Central memory CD8-positive, alpha-beta T cell (primary cell): Measurements from ENCODE around the gene PDE10A.

Source experiments
- ATAC-seq: fragments of 150-1000 bp; cut with Tn5 transposase; replicated peaks from 2 replicates; pipeline ENCODE4 v1.10.0; 2022; ENCODE audit warnings: mild to moderate bottlenecking, moderate FRiP score, moderate number of reproducible peaks; ENCODE audit not compliant: poor library complexity, severe bottlenecking; ENCODE audit errors: extremely low read depth
- DNase-seq, 2 donors: peaks; one replicate each; pipeline ENCODE4 v3.0.0; 2021; ENCODE audit warnings: low spot score in 2 of 2
- H3K27ac Mint-ChIP-seq: one replicate; pipeline ENCODE4 v1.8.0; 2022; ENCODE audit warnings: low read depth, mild to moderate bottlenecking, moderate library complexity, mixed read lengths
- H3K27me3 Mint-ChIP-seq: one replicate; pipeline ENCODE4 v1.8.0; 2022; ENCODE audit warnings: mixed read lengths
- H3K36me3 Mint-ChIP-seq: one replicate; pipeline ENCODE4 v1.8.0; 2022; ENCODE audit warnings: mild to moderate bottlenecking, moderate library complexity, mixed read lengths; ENCODE audit not compliant: insufficient read depth
- H3K4me1 Mint-ChIP-seq: one replicate; pipeline ENCODE4 v1.8.0; 2022; ENCODE audit warnings: mixed read lengths
- H3K4me3 Mint-ChIP-seq: one replicate; pipeline ENCODE4 v1.8.0; 2022; ENCODE audit warnings: mild to moderate bottlenecking, moderate library complexity, mixed read lengths
- H3K9me3 Mint-ChIP-seq: one replicate; pipeline ENCODE4 v1.8.0; 2022; ENCODE audit warnings: mixed read lengths

Gene PDE10A

DNA sequence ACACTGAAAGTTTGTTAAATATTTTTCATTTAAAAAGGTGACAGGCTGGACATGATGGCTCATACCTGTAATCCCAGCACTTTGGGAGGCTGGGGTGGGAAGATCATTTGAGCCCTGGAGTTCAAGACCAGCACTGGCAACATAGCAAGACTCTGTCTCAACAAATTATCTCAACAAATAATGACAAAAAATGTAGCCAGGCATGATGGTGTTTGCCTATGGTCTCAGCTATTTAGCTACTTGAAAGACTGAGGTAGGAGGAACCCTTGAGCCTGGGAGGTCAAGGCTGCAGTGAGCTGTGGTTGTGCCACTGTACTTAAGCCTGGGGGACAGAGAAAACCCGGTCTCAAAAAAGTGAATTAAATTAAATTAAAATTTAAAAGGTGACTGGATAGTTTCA is 297.7 kb downstream of the PDE10A start:
- ATAC-seq (no peak), DNase-seq (no peak)
- Mint-ChIP-seq H3K4me1 (no peaks in the 10 kb centered on the region), H3K27me3 (no peaks in the 10 kb centered on the region), H3K27ac (no peak overlapping the region), H3K9me3 (peaks cover 19% of the 10 kb centered on the region), H3K36me3 (no peaks in the 10 kb centered on the region), H3K4me3 (no peak overlapping the region)

DNA sequence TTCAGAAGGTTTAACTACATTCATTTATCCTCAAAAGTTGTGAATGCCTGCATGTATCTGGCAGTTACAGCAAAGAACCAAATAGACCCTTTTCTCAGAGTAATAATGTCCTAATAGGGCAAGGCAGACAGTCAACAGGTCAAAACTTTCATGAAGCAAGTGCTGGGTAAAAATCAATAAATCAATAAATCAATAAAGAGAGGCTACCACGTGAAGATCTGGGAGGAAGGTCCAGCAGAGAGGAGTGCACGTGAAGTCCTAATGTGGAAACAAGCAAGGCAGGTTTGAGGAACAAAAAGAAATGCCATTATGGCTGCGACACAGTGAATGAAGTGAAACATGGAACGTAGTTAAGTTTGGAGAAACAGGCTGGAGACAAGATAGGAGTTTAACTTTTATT is 317.3 kb downstream of the PDE10A start:
- DNase-seq (no peak), ATAC-seq (no peak)
- Mint-ChIP-seq H3K36me3 (no peaks in the 10 kb centered on the region), H3K27me3 (no peaks in the 10 kb centered on the region), H3K4me3 (no peak overlapping the region), H3K9me3 (peaks cover 23% of the 10 kb centered on the region), H3K4me1 (no peaks in the 10 kb centered on the region), H3K27ac (no peak overlapping the region)

DNA sequence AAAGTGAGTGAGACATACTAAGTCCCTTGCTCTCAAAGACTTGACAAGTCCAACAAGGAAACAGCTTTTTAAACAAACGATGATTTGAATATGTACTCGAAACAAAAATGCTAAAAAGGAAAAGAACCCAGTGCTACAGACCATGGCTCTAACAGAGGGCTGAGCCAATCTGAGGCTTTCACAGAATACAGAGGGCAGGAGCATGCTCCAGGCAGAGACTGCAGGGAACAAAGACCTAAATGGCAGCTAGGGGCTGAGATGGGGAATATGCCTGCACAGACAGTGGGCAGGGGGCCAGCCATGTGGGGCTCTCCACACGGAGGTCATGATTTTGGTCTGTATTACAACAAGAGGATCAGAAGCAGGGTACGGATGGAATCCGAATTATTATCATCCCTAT is 322.5 kb downstream of the PDE10A start:
- DNase-seq (no peak), ATAC-seq (no peak)
- Mint-ChIP-seq H3K27me3 (no peaks in the 10 kb centered on the region), H3K4me1 (no peaks in the 10 kb centered on the region), H3K4me3 (no peak overlapping the region), H3K27ac (no peak overlapping the region), H3K9me3 (peaks cover 4% of the 10 kb centered on the region), H3K36me3 (no peaks in the 10 kb centered on the region)

DNA sequence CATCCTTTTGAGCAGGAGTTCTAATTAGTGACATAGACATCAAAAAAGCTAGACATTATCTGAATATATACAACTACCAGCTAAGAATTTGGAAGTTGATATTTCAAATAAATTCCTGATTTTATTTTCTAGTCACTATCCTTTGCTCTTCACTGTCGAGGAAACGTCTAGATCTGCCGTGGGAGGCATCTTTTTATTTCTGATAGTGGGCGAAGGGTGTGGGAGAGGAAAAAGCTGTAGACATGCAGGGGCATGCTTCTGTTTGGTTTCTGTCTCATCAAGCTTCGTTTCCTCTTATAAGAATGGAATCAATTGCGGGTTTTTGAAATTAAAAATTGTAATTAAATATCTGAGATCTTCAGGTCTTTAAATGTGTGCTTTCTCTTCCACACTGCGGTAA is 337.4 kb downstream of the PDE10A start:
- DNase-seq: no peak
- no peak for ATAC-seq
- H3K27me3 Mint-ChIP-seq: no peaks in the 10 kb centered on the region
- H3K4me3 Mint-ChIP-seq: no peak overlapping the region
- peaks cover 2% of the 10 kb centered on the region for H3K36me3 Mint-ChIP-seq
- no peaks in the 10 kb centered on the region for H3K4me1 Mint-ChIP-seq
- no peak overlapping the region for H3K27ac Mint-ChIP-seq
- H3K9me3 Mint-ChIP-seq: peaks cover 19% of the 10 kb centered on the region

DNA sequence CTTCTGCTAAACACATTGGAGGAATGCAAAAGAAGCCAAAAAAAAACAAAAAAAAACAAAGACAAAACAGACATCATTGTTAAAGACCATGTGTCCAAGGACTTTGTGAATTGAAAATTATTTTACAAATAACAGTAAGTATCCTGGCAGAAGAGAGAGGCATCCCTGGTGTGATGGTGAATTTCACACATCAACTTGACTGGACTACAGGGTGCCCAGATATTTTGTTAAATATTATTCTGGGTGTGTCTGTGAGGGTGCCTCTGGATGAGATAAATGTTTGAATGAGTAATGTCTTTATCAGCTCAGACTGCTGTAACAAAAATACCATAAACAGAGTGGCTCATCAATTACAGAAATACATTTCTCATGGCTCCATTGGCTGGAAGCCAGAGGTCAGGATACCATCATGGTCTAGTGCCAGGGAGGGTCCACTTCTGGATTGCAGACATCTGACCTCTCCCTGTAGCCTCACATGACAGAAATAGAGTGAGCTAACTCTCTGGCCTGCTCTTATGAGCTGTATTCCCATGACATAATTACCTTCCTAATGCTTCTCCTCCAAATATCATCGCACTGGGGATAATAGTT is 341.4 kb downstream of the PDE10A start:
- Mint-ChIP-seq H3K27me3 (no peaks in the 10 kb centered on the region), H3K4me1 (no peaks in the 10 kb centered on the region), H3K4me3 (no peak overlapping the region), H3K27ac (no peak overlapping the region), H3K36me3 (peaks cover 2% of the 10 kb centered on the region), H3K9me3 (peaks cover 25% of the 10 kb centered on the region)
- no peak for DNase-seq
- ATAC-seq: no peak

DNA sequence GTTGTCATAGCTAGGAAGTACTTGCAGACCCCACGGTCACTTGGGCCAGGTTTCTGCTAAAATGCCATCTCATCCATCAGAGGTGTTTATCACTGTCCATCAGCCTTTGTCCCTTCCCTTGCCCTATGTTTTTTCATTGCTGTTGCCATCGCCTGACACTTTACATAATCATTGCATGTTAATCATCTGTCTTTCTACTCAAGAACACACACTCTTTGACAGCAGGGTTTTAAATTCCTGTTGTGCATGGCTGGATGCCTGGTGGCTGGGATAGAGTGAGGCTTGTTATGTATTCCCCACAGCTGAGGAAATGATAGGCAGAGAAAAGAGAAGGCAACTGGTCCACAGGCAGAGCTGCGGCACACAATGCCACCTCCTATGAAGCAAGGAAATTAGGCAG is 341.9 kb downstream of the PDE10A start:
- H3K4me3 Mint-ChIP-seq: no peak overlapping the region
- H3K27ac Mint-ChIP-seq: no peak overlapping the region
- no peaks in the 10 kb centered on the region for H3K27me3 Mint-ChIP-seq
- H3K4me1 Mint-ChIP-seq: no peaks in the 10 kb centered on the region
- ATAC-seq (no peak), DNase-seq (no peak)
- H3K36me3 Mint-ChIP-seq: peaks cover 2% of the 10 kb centered on the region
- peaks cover 25% of the 10 kb centered on the region for H3K9me3 Mint-ChIP-seq

DNA sequence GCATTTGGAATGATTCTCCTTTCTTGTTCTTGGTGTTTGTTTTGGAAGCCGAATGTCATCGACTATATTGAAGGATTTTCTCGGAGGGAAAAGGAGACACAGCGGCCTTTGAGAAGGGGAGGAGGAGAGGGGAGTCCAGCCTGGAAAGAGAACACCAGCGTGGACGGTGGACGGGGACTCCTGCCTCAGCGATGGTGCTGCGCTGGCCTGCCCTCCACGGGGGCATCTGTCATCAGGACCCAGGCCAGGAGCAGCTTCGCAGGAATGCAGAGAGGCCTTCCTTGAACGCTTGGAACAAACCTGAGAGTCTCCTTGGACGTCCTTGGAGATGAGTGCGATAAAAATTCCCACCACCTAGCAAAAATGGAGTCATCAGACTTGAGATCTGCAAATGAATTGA is 345.3 kb downstream of the PDE10A start:
- no peaks in the 10 kb centered on the region for H3K27me3 Mint-ChIP-seq
- H3K4me3 Mint-ChIP-seq: no peak overlapping the region
- H3K4me1 Mint-ChIP-seq: no peaks in the 10 kb centered on the region
- H3K36me3 Mint-ChIP-seq: no peaks in the 10 kb centered on the region
- ATAC-seq (no peak), DNase-seq (no peak)
- no peak overlapping the region for H3K27ac Mint-ChIP-seq
- peaks cover 21% of the 10 kb centered on the region for H3K9me3 Mint-ChIP-seq

DNA sequence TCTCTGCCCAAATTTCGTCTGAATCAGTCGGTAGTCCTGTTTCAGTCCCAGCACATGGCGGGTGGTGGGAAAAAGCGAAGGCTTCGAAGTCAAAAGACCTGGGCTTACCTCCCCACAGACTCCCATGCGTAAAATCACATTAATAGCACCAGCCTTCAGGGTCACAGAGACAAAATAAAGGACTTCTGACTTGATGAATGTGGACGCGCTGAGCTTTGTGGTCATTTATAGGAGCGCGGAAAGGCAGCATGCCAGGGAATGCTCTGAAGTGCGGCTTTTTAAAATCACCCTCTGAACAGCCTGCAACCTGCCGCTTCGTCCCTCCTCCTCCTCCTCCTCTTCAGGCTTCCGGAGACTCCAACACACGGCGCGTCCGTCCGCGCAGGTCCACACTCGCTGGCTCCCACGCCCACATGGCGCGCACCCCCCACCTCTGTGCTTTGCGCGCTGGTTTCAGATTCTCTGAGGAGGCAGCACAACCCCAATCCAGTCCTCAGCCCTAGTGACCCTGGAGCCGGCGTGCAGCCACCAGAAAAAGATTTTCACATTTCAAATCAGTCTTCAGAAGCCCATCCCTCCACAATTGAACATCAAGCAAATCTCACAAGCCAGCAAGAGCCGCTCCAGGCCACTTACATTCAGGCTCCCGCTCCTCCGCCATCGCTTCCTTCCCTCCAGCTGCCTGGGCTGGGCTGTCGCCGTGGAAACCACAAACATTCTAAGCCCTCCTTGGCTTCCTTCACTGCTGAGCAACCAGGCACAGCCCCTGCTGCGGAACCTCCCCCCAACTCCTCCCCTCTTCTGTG is 353.9 kb downstream of the PDE10A start, which contains the start of gene C6orf118:
C6orf118 (minus strand) TSS at position 680 of the 806 bp plus-strand sequence; CDS start at position 661, 19 bp downstream.
- Mint-ChIP-seq H3K36me3 (no peaks in the 10 kb centered on the region), H3K4me3 (peak within 1 kb of the TSS; percentile 41), H3K27ac (no peak within 1 kb of the TSS), H3K4me1 (peaks cover 4% of the 10 kb centered on the region), H3K9me3 (peaks cover 2% of the 10 kb centered on the region), H3K27me3 (no peaks in the 10 kb centered on the region)
- no peak for DNase-seq
- ATAC-seq: no peak

DNA sequence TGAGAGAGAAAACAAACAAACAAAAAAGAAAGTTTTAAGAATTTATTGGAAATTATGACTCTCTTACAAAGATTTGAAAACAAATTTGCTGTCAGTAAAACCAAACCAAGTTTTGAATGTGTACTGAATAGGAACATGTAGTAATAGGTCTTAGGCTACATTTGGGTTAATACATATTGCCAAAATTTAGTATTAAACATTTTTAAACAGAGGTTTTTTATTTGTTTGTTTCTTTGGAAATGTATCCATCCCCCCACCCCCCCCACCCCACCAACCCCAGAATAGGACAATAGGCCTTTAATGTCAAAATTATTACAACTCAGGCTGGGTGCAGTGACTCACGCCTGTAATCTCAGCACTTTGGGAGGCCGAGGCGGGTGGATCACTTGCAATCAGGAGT is 356.1 kb downstream of the PDE10A start:
- no peak for ATAC-seq
- Mint-ChIP-seq H3K27ac (no peak overlapping the region), H3K27me3 (no peaks in the 10 kb centered on the region), H3K36me3 (no peaks in the 10 kb centered on the region), H3K4me1 (peaks cover 4% of the 10 kb centered on the region), H3K4me3 (no peak overlapping the region), H3K9me3 (no peaks in the 10 kb centered on the region)
- no peak for DNase-seq

DNA sequence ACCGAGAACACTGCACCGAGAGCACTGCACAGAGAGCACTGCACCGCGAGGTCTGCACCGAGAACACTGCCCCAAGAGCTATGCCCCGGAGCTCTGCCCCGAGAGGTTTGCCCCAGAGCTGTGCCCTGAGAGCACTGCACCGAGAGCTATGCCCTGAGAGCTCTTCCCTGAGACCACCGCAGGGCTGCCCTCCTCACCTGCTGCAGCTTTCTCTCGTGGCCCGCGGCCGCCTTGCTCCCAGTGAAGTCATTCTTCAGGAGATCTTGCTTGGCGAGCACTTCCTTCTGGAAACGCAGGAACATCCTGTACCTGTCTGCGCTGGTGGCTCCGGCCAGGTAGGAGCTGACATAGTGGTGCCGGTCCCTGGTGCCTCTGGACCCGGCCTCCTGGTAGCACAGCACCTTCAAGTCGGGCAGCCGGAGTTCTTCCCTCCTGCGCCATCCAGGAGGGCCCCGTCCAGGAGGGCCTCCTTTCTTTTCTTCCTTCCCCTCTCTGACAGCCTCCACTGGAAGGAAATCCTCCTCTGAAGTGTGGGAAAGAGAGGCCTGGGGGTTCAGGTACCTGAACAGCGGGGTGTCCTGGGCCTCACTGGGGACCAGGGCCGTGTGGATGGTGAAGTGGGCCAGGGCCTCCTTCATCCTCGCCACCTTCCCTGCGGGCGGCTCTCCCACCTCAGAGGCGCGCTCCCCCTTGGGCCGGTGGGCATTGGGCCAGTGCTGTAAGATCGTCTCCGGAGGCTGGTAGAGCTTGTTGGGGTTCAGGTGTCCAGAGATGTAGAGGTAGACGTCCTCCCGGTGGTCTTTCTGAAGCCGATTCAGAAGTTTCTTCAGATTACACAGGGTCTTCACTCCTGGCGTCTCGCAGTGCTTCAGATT is 361.4 kb downstream of the PDE10A start:
- H3K27me3 Mint-ChIP-seq: no peaks in the 10 kb centered on the region
- no peak overlapping the region for H3K4me3 Mint-ChIP-seq
- H3K27ac Mint-ChIP-seq: no peak overlapping the region
- H3K4me1 Mint-ChIP-seq: no peaks in the 10 kb centered on the region
- no peaks in the 10 kb centered on the region for H3K36me3 Mint-ChIP-seq
- DNase-seq (no peak), ATAC-seq (no peak)
- peaks cover 1% of the 10 kb centered on the region for H3K9me3 Mint-ChIP-seq

DNA sequence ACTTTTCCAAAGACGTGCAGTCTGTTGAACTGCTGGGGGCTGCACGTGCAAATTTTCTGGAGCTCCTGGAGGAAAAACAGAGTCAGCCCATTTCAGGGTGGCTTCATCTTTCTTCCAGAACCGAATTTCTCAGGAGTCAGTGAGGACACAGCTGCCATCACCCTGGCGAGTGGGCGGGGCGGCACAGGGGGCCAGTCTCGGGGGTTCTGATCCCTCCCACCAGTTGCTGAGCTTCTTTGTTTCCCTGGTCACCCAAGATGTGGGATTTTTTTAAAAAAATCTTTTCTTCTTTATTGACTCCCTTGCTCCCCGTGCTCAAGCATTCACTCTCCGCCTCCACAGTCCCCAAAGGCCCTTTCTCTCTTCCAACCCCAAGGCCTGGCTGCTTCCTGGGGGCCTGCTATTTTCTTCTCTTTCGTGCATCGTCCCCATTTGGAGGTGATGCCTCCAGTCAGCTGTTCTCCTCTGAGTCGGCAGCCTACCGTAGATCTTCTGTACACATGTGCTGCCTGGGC is 362.6 kb downstream of the PDE10A start:
- Mint-ChIP-seq H3K9me3 (peaks cover 12% of the 10 kb centered on the region), H3K27me3 (no peaks in the 10 kb centered on the region), H3K4me3 (no peak overlapping the region), H3K4me1 (no peaks in the 10 kb centered on the region), H3K27ac (no peak overlapping the region), H3K36me3 (no peaks in the 10 kb centered on the region)
- DNase-seq (no peak), ATAC-seq (no peak)

DNA sequence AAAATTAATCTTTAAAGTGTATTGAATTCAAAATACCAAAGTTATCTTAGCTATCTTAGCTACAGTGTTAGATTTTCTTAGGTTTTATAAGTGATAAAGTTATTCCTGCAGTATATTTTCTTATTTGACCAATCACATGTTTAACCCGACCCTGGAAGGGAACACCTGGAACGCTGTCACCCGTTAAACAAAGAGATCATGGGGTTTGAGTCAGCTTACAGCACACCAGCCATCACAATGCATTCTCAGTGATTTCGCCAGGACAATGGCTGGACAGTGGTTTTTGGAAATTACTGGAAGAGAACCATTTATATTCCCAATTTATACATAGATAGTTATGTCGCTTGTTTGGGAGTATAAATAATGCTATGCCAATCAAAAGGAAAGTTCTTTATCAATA is 364.2 kb downstream of the PDE10A start:
- Mint-ChIP-seq H3K36me3 (no peaks in the 10 kb centered on the region), H3K27ac (no peak overlapping the region), H3K4me3 (no peak overlapping the region), H3K27me3 (no peaks in the 10 kb centered on the region), H3K4me1 (no peaks in the 10 kb centered on the region), H3K9me3 (peaks cover 12% of the 10 kb centered on the region)
- ATAC-seq (no peak), DNase-seq (no peak)
